ENCODE results near the gene CNTLN. TPM values are rescaled to one million over a fixed set of nuclear protein-coding genes. Genes with fewer than 3 reads are reported as not detected.

CNTLN gene
- total RNA-seq, 1 experiment from 2014 or later: 6.7 TPM

- DNase-seq (ENCODE audit: unreplicated experiment): no peak
- ChIA-PET POLR2A (no interaction called here), CTCF (no interaction called here)
- Mint-ChIP-seq H3K4me1 (ENCODE audit: insufficient read depth, unreplicated experiment) (no peaks in the 10 kb centered on the region), H3K4me3 (ENCODE audit: unreplicated experiment) (no peak overlapping the region), H3K9me3 (ENCODE audit: unreplicated experiment) (peaks cover 7% of the 10 kb centered on the region), H3K36me3 (ENCODE audit: insufficient read depth, unreplicated experiment) (no peaks in the 10 kb centered on the region), H3K27me3 (ENCODE audit: insufficient read depth, unreplicated experiment) (no peaks in the 10 kb centered on the region), H3K27ac (ENCODE audit: low read depth, unreplicated experiment) (no peak overlapping the region)
- intact Hi-C loops (cut with micrococcal nuclease): no loop called here
- TF ChIP-seq, protein P1, sequence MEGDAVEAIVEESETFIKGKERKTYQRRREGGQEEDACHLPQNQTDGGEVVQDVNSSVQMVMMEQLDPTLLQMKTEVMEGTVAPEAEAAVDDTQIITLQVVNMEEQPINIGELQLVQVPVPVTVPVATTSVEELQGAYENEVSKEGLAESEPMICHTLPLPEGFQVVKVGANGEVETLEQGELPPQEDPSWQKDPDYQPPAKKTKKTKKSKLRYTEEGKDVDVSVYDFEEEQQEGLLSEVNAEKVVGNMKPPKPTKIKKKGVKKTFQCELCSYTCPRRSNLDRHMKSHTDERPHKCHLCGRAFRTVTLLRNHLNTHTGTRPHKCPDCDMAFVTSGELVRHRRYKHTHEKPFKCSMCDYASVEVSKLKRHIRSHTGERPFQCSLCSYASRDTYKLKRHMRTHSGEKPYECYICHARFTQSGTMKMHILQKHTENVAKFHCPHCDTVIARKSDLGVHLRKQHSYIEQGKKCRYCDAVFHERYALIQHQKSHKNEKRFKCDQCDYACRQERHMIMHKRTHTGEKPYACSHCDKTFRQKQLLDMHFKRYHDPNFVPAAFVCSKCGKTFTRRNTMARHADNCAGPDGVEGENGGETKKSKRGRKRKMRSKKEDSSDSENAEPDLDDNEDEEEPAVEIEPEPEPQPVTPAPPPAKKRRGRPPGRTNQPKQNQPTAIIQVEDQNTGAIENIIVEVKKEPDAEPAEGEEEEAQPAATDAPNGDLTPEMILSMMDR (IDR thresholded peaks at IDR 0.05; ENCODE audit: unreplicated experiment): no peak
- BruUV-seq (replicated peaks): no TSS peak
Measured at GRCh38 chr9:17204611-17205152, 69.8 kb downstream of the CNTLN start.

- peak; percentile 61 for DNase-seq (ENCODE audit: unreplicated experiment)
- H3K27ac Mint-ChIP-seq (ENCODE audit: low read depth, unreplicated experiment): peak overlapping the region; percentile 49
Measured at GRCh38 chr9:17216011-17216410, 81.2 kb downstream of the CNTLN start.

DNA sequence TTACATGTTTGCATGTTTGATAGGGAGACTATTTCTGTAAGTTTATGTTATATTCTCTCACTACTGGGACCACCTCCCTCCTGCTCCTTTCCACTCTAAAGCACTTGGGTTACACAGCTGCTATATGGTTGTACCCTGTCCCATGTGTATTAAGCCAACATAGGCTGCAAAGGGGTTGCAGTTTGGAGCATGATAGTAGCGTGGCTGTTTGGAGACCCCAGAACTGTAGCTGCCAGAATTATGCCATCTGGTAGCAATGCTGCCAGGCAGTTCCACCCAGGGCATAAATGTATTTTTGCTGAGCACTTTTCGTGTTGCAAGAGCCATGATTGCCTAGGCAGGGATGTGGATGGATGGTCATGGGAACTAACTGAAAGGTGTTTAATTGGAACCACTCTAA, 81.8 kb downstream of the CNTLN start:
- intact Hi-C loops (cut with micrococcal nuclease): no loop called here
- CTCF ChIA-PET: interaction anchor here (0.6 to 1.6 kb wide), 6 partner anchors 9 to 317 kb away, joined by 3 to 6 read pairs (median 3); no protein-coding TSS in a partner anchor
- POLR2A ChIA-PET: interaction anchor here (1.0 kb wide), 1 partner anchor 9 kb away, joined by 4 read pairs; no protein-coding TSS in a partner anchor
- Mint-ChIP-seq H3K4me3 (ENCODE audit: unreplicated experiment) (no peak overlapping the region), H3K36me3 (ENCODE audit: insufficient read depth, unreplicated experiment) (no peaks in the 10 kb centered on the region), H3K27me3 (ENCODE audit: insufficient read depth, unreplicated experiment) (no peaks in the 10 kb centered on the region), H3K9me3 (ENCODE audit: unreplicated experiment) (peaks cover 16% of the 10 kb centered on the region), H3K27ac (ENCODE audit: low read depth, unreplicated experiment) (peak overlapping the region; percentile 49), H3K4me1 (ENCODE audit: insufficient read depth, unreplicated experiment) (peaks cover 8% of the 10 kb centered on the region)
- TF ChIP-seq, protein P1 (IDR thresholded peaks at IDR 0.05; ENCODE audit: unreplicated experiment): no peak
- no peak for DNase-seq (ENCODE audit: unreplicated experiment)
- BruUV-seq (replicated peaks): no TSS peak

More at GRCh38 chr9:17216011-17216410, 81.2 kb downstream of the CNTLN start:
- Mint-ChIP-seq H3K4me1 (ENCODE audit: insufficient read depth, unreplicated experiment) (peaks cover 8% of the 10 kb centered on the region), H3K4me3 (ENCODE audit: unreplicated experiment) (no peak overlapping the region), H3K27me3 (ENCODE audit: insufficient read depth, unreplicated experiment) (no peaks in the 10 kb centered on the region), H3K36me3 (ENCODE audit: insufficient read depth, unreplicated experiment) (no peaks in the 10 kb centered on the region), H3K9me3 (ENCODE audit: unreplicated experiment) (peaks cover 16% of the 10 kb centered on the region)
- BruUV-seq (replicated peaks): no TSS peak
- ChIA-PET POLR2A (no interaction called here), CTCF (interaction anchor here (1.0 to 1.6 kb wide), 3 partner anchors 80 to 247 kb away, joined by 3 to 6 read pairs (median 3); no protein-coding TSS in a partner anchor)
- intact Hi-C loops (cut with micrococcal nuclease): no loop called here
- TF ChIP-seq, protein P1 (IDR thresholded peaks at IDR 0.05; ENCODE audit: unreplicated experiment): no peak

- POLR2A ChIA-PET: interaction anchor here (1.0 kb wide), 1 partner anchor 9 kb away, joined by 4 read pairs; no protein-coding TSS in a partner anchor
Measured at GRCh38 chr9:17217272-17217671, 82.4 kb downstream of the CNTLN start.

More at GRCh38 chr9:17217272-17217671, 82.4 kb downstream of the CNTLN start:
- CTCF ChIA-PET: interaction anchor here (0.5 to 1.6 kb wide), 5 partner anchors 8 to 316 kb away, joined by 3 to 6 read pairs (median 3); no protein-coding TSS in a partner anchor
- H3K27me3 Mint-ChIP-seq (ENCODE audit: insufficient read depth, unreplicated experiment): no peaks in the 10 kb centered on the region
- DNase-seq (ENCODE audit: unreplicated experiment): no peak
- H3K9me3 Mint-ChIP-seq (ENCODE audit: unreplicated experiment): peaks cover 16% of the 10 kb centered on the region
- BruUV-seq (replicated peaks): no TSS peak
- TF ChIP-seq, protein P1 (IDR thresholded peaks at IDR 0.05; ENCODE audit: unreplicated experiment): no peak
- H3K4me3 Mint-ChIP-seq (ENCODE audit: unreplicated experiment): no peak overlapping the region
- no peak overlapping the region for H3K27ac Mint-ChIP-seq (ENCODE audit: low read depth, unreplicated experiment)
- no peaks in the 10 kb centered on the region for H3K36me3 Mint-ChIP-seq (ENCODE audit: insufficient read depth, unreplicated experiment)
- H3K4me1 Mint-ChIP-seq (ENCODE audit: insufficient read depth, unreplicated experiment): peaks cover 8% of the 10 kb centered on the region
- intact Hi-C loops (cut with micrococcal nuclease): no loop called here
